ENCODE measurements around the gene EFNA2. TPM values are rescaled to one million over a fixed set of nuclear protein-coding genes. Genes with fewer than 3 reads are reported as not detected.
A peak's percentile ranks its signal among the peaks of the same experiment; 100 is the strongest.

The EFNA2 gene
- total and polyA plus RNA-seq, 2 donors = 0.09 to 0.21 TPM

- Histone ChIP-seq H3K9me3 (ENCODE audit: control insufficient read depth in 2 of 2, insufficient read depth in 1 of 2, low read length in 1 of 2) (peaks cover 0 to 3% of the 10 kb centered on the region in 2 donors), H3K27ac (ENCODE audit: low read depth in 1 of 2, low read length in 1 of 2) (no peak overlapping the region), H3K36me3 (ENCODE audit: control insufficient read depth in 2 of 2, insufficient read depth in 2 of 2, low read length in 1 of 2) (peaks cover 17 to 31% of the 10 kb centered on the region in 2 donors), H3K4me3 (ENCODE audit: low read length in 2 of 2) (no peak overlapping the region), H3K4me1 (ENCODE audit: control insufficient read depth in 2 of 2, insufficient read depth in 2 of 2, low read length in 2 of 2) (peaks cover 14 to 20% of the 10 kb centered on the region in 2 donors), H3K27me3 (ENCODE audit: control insufficient read depth in 2 of 2, insufficient read depth in 1 of 2, low read length in 1 of 2) (peaks cover 19 to 23% of the 10 kb centered on the region in 2 donors)
- peak in 4 of 9 donors; percentile 73 to 89 (median 80) for DNase-seq (ENCODE audit: low read depth in 6 of 9, low spot score in 9 of 9)
- 57% methylated on average over 10 of the region's 10 CpGs for WGBS
Measured at GRCh38 chr19:1279782-1280341, 5.8 kb upstream of the EFNA2 start.

GRCh38 chr19:1280636-1281568 is 4.8 kb upstream of the EFNA2 start:
- Histone ChIP-seq H3K4me3 (ENCODE audit: low read length in 2 of 2) (no peak overlapping the region), H3K9me3 (ENCODE audit: control insufficient read depth in 2 of 2, insufficient read depth in 1 of 2, low read length in 1 of 2) (peaks cover 0 to 7% of the 10 kb centered on the region in 2 donors), H3K27me3 (ENCODE audit: control insufficient read depth in 2 of 2, insufficient read depth in 1 of 2, low read length in 1 of 2) (peaks cover 29 to 30% of the 10 kb centered on the region in 2 donors), H3K36me3 (ENCODE audit: control insufficient read depth in 2 of 2, insufficient read depth in 2 of 2, low read length in 1 of 2) (peaks cover 14 to 29% of the 10 kb centered on the region in 2 donors), H3K27ac (ENCODE audit: low read depth in 1 of 2, low read length in 1 of 2) (no peak overlapping the region), H3K4me1 (ENCODE audit: control insufficient read depth in 2 of 2, insufficient read depth in 2 of 2, low read length in 2 of 2) (peaks cover 11 to 16% of the 10 kb centered on the region in 2 donors)
- no peak for DNase-seq (ENCODE audit: low read depth in 6 of 9, low spot score in 9 of 9)
- 97% methylated on average over 53 of the region's 53 CpGs for WGBS

DNA sequence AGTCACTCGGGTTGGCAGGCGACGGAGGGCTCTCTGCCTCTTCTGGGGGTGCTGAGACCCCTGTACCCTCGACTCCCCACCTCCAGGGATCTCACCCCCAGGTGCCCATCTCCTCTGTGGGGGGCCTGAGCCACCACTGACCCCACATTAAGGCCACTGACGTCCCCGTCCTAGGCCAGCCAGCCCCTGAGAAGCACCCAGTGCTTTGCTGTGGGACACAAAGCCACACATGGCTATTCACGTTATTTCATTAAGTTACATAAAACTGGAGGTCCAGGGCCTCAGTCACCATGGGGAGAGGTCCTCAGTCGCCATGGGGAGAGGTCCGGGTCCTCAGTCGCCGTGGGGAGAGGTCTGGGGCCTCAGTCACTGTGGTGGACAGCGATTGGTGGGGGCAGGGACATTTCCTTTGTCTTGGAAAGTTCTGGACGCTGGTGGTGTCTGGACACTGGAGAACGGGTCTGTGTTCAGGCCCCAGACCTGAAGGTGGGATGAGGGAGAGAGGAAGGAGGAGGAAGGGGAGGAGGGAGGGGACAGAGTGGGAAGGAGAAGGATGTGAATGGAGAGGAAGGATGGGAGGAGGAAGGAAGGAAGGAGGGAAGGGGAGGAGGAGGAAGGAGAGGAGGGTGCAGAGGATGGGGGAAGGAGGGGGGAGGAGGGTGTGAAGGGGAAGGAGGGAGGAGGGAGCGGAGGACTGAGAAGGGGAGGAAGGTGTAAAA is 3.9 kb upstream of the EFNA2 start:
- no peak for DNase-seq (ENCODE audit: low read depth in 6 of 9, low spot score in 9 of 9)
- WGBS = 86% methylated on average over 15 of the region's 15 CpGs
- H3K27me3 ChIP-seq (ENCODE audit: control insufficient read depth in 2 of 2, insufficient read depth in 1 of 2, low read length in 1 of 2) = peaks cover 35 to 37% of the 10 kb centered on the region in 2 donors

GRCh38 chr19:1282588-1283206 is 3.0 kb upstream of the EFNA2 start:
- whole genome bisulfite sequencing = 91% methylated on average over 18 of the region's 18 CpGs
- no peaks in the 10 kb centered on the region for H3K4me1 ChIP-seq (ENCODE audit: control insufficient read depth in 2 of 2, insufficient read depth in 2 of 2, low read length in 2 of 2)
- DNase-seq (ENCODE audit: low read depth in 6 of 9, low spot score in 9 of 9) = no peak

More for the DNA sequence above, 3.9 kb upstream of the EFNA2 start:
- peaks cover 0 to 8% of the 10 kb centered on the region in 2 donors for H3K9me3 ChIP-seq (ENCODE audit: control insufficient read depth in 2 of 2, insufficient read depth in 1 of 2, low read length in 1 of 2)
- H3K4me3 ChIP-seq (ENCODE audit: low read length in 2 of 2) = no peak overlapping the region
- H3K27ac ChIP-seq (ENCODE audit: low read depth in 1 of 2, low read length in 1 of 2) = no peak overlapping the region
- H3K36me3 ChIP-seq (ENCODE audit: control insufficient read depth in 2 of 2, insufficient read depth in 2 of 2, low read length in 1 of 2) = peaks cover 14 to 28% of the 10 kb centered on the region in 2 donors
- H3K4me1 ChIP-seq (ENCODE audit: control insufficient read depth in 2 of 2, insufficient read depth in 2 of 2, low read length in 2 of 2) = peaks cover 4 to 8% of the 10 kb centered on the region in 2 donors

DNA sequence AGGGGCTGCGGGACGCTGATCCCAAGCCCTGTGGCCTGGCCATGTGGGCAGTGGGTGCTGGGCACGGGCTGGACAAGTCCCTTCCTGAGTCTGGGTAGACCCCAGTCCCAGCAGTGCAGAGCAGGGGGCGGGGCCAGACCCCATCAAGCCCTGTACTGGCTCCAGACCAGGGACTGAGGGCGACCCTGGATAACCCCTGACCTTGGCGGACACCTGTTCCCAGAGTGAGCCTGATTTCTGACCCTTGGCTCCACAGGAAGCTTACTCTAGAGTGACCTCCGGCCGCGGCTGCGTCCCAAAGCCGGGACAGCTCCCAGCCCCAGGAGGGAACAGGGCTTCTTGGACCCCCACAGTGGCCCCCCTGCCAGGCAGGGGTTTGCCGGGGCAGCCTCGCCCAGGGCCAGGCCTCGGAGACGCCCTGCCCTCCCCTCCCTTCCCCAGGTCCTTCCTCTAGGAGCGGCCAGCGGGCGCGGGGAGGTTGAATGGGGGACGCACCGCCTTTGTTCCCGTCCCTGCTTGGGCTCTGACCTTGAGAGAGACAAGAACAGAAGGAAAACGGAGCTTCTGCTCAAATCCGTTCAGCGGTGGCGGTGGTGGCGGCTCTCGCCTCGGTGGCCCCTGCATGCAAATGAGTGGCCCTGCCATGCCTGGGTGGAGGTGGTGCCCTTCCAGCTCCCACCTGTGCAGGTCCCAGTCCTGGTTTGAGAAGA is 2.3 kb upstream of the EFNA2 start:
- 84% methylated on average over 29 of the region's 29 CpGs for WGBS
- Histone ChIP-seq H3K27ac (ENCODE audit: low read depth in 1 of 2, low read length in 1 of 2) (no peak overlapping the region), H3K4me1 (ENCODE audit: control insufficient read depth in 2 of 2, insufficient read depth in 2 of 2, low read length in 2 of 2) (no peaks in the 10 kb centered on the region), H3K9me3 (ENCODE audit: control insufficient read depth in 2 of 2, insufficient read depth in 1 of 2, low read length in 1 of 2) (peaks cover 0 to 7% of the 10 kb centered on the region in 2 donors), H3K27me3 (ENCODE audit: control insufficient read depth in 2 of 2, insufficient read depth in 1 of 2, low read length in 1 of 2) (peaks cover 51 to 53% of the 10 kb centered on the region in 2 donors), H3K4me3 (ENCODE audit: low read length in 2 of 2) (no peak overlapping the region), H3K36me3 (ENCODE audit: control insufficient read depth in 2 of 2, insufficient read depth in 2 of 2, low read length in 1 of 2) (peaks cover 11 to 13% of the 10 kb centered on the region in 2 donors)
- no peak for DNase-seq (ENCODE audit: low read depth in 6 of 9, low spot score in 9 of 9)

More at GRCh38 chr19:1282588-1283206, 3.0 kb upstream of the EFNA2 start:
- Histone ChIP-seq H3K4me3 (ENCODE audit: low read length in 2 of 2) (no peak overlapping the region), H3K9me3 (ENCODE audit: control insufficient read depth in 2 of 2, insufficient read depth in 1 of 2, low read length in 1 of 2) (peaks cover 0 to 7% of the 10 kb centered on the region in 2 donors), H3K27ac (ENCODE audit: low read depth in 1 of 2, low read length in 1 of 2) (no peak overlapping the region), H3K36me3 (ENCODE audit: control insufficient read depth in 2 of 2, insufficient read depth in 2 of 2, low read length in 1 of 2) (peaks cover 14 to 20% of the 10 kb centered on the region in 2 donors), H3K27me3 (ENCODE audit: control insufficient read depth in 2 of 2, insufficient read depth in 1 of 2, low read length in 1 of 2) (peaks cover 44 to 47% of the 10 kb centered on the region in 2 donors)

GRCh38 chr19:1283917-1284292 is 1.8 kb upstream of the EFNA2 start:
- Histone ChIP-seq H3K27ac (ENCODE audit: low read depth in 1 of 2, low read length in 1 of 2) (no peak overlapping the region), H3K36me3 (ENCODE audit: control insufficient read depth in 2 of 2, insufficient read depth in 2 of 2, low read length in 1 of 2) (peaks cover 6 to 8% of the 10 kb centered on the region in 2 donors), H3K4me1 (ENCODE audit: control insufficient read depth in 2 of 2, insufficient read depth in 2 of 2, low read length in 2 of 2) (no peaks in the 10 kb centered on the region), H3K27me3 (ENCODE audit: control insufficient read depth in 2 of 2, insufficient read depth in 1 of 2, low read length in 1 of 2) (peaks cover 56 to 58% of the 10 kb centered on the region in 2 donors), H3K9me3 (ENCODE audit: control insufficient read depth in 2 of 2, insufficient read depth in 1 of 2, low read length in 1 of 2) (peaks cover 0 to 7% of the 10 kb centered on the region in 2 donors), H3K4me3 (ENCODE audit: low read length in 2 of 2) (no peak overlapping the region)
- 86% methylated on average over 12 of the region's 12 CpGs for WGBS
- no peak for DNase-seq (ENCODE audit: low read depth in 6 of 9, low spot score in 9 of 9)

- no peak overlapping the region for H3K27ac ChIP-seq (ENCODE audit: low read depth in 1 of 2, low read length in 1 of 2)
- H3K36me3 ChIP-seq (ENCODE audit: control insufficient read depth in 2 of 2, insufficient read depth in 2 of 2, low read length in 1 of 2) = peaks cover under 1 to 2% of the 10 kb centered on the region in 2 donors
- WGBS = 79% methylated on average over 20 of the region's 20 CpGs
- H3K4me3 ChIP-seq (ENCODE audit: low read length in 2 of 2) = no peak overlapping the region
- H3K27me3 ChIP-seq (ENCODE audit: control insufficient read depth in 2 of 2, insufficient read depth in 1 of 2, low read length in 1 of 2) = peaks cover 62 to 63% of the 10 kb centered on the region in 2 donors
- peaks cover 0 to 7% of the 10 kb centered on the region in 2 donors for H3K9me3 ChIP-seq (ENCODE audit: control insufficient read depth in 2 of 2, insufficient read depth in 1 of 2, low read length in 1 of 2)
- no peaks in the 10 kb centered on the region for H3K4me1 ChIP-seq (ENCODE audit: control insufficient read depth in 2 of 2, insufficient read depth in 2 of 2, low read length in 2 of 2)
- no peak for DNase-seq (ENCODE audit: low read depth in 6 of 9, low spot score in 9 of 9)
Measured at GRCh38 chr19:1284293-1284978, 1.2 kb upstream of the EFNA2 start.
